Epithelial cell of esophagus (primary cell): ENCODE data around the gene LRMDA.
A peak's percentile ranks its signal among the peaks of the same experiment; 100 is the strongest.

ENCODE experiments used
- DNase-seq: peaks from one replicate; pipeline ENCODE4 v3.0.0; 2010; ENCODE audit warnings: low read depth
- H3K4me3 ChIP-seq: 2 replicates; pipeline ENCODE4 v1.5.1; 2011; ENCODE audit warnings: mild to moderate bottlenecking, low read length, control low read depth
- CTCF ChIP-seq: IDR thresholded peaks from 2 replicates; pipeline ENCODE4 v1.5.1; 2011; ENCODE audit warnings: low read depth, mild to moderate bottlenecking, low read length, control low read depth, inconsistent platforms; ENCODE audit not compliant: insufficient read depth; ENCODE audit errors: missing control alignments

LRMDA gene

DNA sequence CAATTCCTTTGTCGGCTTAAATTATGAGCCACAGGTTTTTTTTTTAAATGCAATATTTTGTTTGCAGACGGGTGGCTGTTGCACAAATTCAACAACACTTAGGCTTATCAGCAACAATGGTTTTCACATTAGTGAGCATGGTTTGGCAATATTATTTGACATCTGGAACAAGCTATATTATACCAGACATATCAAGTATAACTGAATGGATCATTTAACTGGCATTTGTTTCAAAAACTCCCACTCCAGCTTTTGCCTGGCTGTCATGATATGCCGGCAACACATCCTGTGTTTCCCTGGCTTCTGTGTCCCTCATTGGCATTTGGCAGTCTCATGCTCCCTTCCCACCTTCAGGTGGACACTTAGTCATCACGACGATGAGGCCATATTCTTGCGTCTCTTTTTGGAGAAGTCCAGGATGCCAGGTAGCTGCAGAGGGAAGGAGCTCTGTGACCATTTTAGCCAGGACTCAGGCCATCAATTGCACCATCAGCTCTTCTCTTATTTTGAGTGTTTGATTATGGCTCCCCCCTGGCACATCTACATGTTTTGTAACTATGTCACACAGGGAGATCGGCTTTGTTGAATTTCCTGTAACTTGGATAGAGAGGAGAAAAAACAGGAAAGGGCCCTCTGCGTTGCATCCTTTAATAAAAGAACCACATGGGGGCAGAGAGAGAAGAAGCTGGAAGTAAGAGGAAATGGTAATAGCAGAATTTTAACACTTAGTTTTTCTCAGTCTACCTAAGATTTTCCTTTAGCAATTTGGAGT lies 413.9 kb downstream of the LRMDA start:
- no peak for TF ChIP-seq CTCF

GRCh38 chr10:75847477-75847876 lies 416.1 kb downstream of the LRMDA start:
- no peak for DNase-seq
- no peak overlapping the region for H3K4me3 ChIP-seq
- TF ChIP-seq CTCF, result no peak

More for the DNA sequence above, 413.9 kb downstream of the LRMDA start:
- H3K4me3 ChIP-seq, result no peak overlapping the region
- DNase-seq, result no peak

DNA sequence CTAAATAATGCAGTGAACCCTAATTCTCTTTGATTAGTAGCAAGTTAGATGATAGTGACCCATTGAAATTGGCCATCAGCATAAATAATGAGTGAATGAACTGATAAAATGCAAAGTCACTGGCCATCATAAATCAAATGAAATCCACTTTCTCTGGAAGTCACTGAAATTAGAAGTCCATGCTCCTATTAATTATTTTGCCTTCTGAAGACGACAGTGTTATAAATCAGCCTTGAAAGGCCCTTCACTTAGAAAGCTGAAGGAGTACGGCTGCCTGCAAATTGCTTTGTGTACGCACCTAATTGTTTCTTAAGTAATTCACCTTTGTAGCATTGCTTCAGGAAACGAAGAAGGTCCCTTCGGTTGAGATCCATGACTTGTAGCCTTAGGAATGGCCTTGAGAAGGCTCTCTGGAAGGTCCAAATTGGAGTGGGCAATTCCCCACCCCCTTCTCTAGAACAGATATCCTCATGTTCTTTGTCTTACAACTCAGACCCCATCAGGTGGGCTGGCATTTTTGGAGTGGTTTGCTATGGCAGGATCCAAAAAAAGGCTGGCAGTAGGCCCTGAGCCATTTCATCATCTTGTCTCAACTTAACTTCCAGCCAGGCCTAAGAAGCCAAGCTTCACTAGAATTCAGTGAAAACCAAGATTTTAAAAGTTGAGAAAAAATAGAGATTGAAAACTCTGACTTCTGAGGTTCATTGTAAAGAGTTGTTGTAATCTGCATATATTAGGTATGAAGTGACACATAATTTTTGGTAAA lies 420.3 kb downstream of the LRMDA start:
- TF ChIP-seq CTCF, result no peak
- no peak overlapping the region for H3K4me3 ChIP-seq
- DNase-seq, result no peak

DNA sequence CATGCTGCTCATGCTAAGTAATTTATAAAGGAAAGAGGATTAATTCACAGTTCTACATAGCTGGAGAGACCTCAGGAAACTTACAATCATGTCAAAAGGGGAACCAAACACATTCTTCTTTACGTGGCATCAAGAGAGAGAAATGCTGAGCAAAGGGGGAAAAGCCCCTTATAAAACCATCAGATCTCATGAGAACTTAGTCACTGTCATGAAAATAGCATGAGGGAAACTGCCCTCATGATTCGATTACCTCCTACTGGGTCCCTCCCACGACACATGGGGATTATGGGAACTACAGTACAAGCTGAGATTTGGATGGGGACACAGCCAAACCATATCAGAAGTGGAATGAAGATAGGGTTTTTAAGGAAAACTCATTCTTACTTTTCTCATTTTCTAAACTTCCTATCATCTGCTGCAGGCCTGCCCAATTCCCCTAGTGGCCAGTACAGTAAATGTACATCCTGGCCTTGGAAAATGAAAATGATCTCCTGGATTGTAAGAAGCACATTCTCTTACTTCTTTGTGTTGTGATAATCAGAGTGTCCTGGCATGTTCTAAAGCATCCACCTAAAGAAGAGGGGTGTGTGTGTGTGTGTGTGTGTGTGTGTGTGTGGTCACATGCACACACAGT lies 421.5 kb downstream of the LRMDA start:
- peak; percentile 34 for TF ChIP-seq CTCF
- DNase-seq, result peak; percentile 13
- H3K4me3 ChIP-seq, result no peak overlapping the region

DNA sequence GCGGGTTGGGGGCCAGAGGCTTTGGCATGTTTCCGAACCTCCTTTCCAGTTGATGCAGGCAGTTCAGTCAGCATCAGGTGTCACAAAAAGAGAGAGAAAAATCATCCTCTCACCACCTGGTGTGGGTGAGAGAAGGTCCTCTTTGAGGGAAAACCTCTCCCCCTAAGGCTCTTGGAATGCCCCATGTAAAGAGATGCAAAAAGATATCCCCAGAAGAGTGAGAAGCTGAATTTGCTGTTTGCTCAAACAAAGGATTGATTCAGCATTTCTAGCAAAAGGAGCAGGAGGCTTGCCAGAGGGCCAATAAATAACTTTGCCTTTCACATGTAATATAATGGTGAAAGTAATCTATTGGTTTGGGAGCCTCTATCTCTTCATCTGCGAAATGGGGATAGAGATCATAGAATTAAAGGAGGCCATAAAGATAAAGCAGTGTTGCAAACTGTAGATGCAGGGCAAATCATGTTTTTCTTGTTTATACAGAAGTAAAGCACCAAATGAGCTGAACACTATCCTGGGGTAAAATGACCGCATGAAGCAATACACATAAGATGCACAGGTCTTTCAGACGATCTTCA lies 425.9 kb downstream of the LRMDA start:
- no peak for TF ChIP-seq CTCF
- no peak overlapping the region for H3K4me3 ChIP-seq
- no peak for DNase-seq

DNA sequence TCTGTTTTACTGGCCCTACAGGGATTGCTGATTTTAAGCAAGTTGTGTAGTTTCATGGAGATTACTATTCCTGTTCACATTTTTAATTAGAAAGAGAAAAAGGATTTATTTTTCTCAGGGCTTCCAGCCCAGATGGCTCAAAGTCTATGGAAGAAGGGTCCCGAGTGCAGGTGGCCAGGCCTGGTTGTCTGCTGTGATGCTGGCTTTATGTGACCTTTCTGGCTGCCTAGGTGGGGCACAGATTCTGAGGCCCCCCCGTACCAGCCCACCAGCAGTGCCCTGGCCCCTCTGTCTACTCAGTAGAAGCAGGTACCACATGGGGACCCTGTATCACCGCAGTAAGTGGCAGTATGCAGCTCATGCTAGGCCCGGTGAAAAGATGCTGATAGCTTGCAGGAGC lies 426.5 kb downstream of the LRMDA start:
- no peak for DNase-seq
- TF ChIP-seq CTCF, result no peak
- no peak overlapping the region for H3K4me3 ChIP-seq
